GM12892 (cell line): ENCODE data around the gene CHI3L1.

ENCODE experiments used
- POLR2A ChIP-seq: IDR thresholded peaks from 2 replicates; pipeline ENCODE4 v1.6.1; 2011; ENCODE audit warnings: low read depth, low read length, control low read depth
- POLR2AphosphoS5 ChIP-seq: IDR thresholded peaks from 2 replicates; pipeline ENCODE4 v1.6.1; 2011; ENCODE audit warnings: low read depth, low read length, control low read depth
- TAF1 ChIP-seq: IDR thresholded peaks from 2 replicates; pipeline ENCODE4 v1.6.1; 2011; ENCODE audit warnings: low read depth, mild to moderate bottlenecking, control low read depth, low read length, borderline replicate concordance

GRCh38 chr1:203165101-203165799 lies 21.3 kb downstream of the CHI3L1 start:
- no peak for TF ChIP-seq POLR2AphosphoS5
- no peak for TF ChIP-seq POLR2A
- TF ChIP-seq TAF1, result no peak
